Measurements from ENCODE around the gene GIMAP1. TPM values are rescaled to one million over a fixed set of nuclear protein-coding genes. Genes with fewer than 3 reads are reported as not detected.

GIMAP1 gene
- total and polyA plus RNA-seq, 2 of the 8 experiments (the other 6 are each of a cell fraction or from before 2014, with no cell fraction given): not detected

- no peak overlapping the region for H4K8ac ChIP-seq (ENCODE audit: extremely low read depth, insufficient read depth, low read length)
- no peak overlapping the region for H2BK20ac ChIP-seq (ENCODE audit: low read length)
- DNase-seq (ENCODE audit: low read depth in 1 of 2, low spot score in 2 of 2): no peak
- H4K91ac ChIP-seq (replicated peaks; ENCODE audit: insufficient read length, low read length): no peak overlapping the region
- peaks cover 0 to under 1% of the 10 kb centered on the region in 2 experiments; a peak in 1 of 4 replicates for H3K9me3 ChIP-seq (ENCODE audit: insufficient read depth in 2 of 2, low read depth in 1 of 2, low read length in 1 of 2)
- H3K4me2 ChIP-seq (ENCODE audit: insufficient read depth in 1 of 2, low read depth in 2 of 2, low read length in 2 of 2): no peak overlapping the region
- peaks cover 0 to 8% of the 10 kb centered on the region in 2 experiments for H4K20me1 ChIP-seq (replicated peaks in 1 of 2; ENCODE audit: control insufficient read depth in 1 of 2, insufficient read depth in 2 of 2, low read length in 2 of 2)
- no peak overlapping the region for H4K5ac ChIP-seq (ENCODE audit: insufficient read length, low read depth, low read length)
- POLR2A ChIA-PET (ENCODE audit: partially characterized antibody): no interaction called here
- H3K23me2 ChIP-seq (ENCODE audit: low read depth, low read length): no peaks in the 10 kb centered on the region
- no peak overlapping the region for H3K27ac ChIP-seq (ENCODE audit: low read depth, low read length)
- no peak overlapping the region for H3K56ac ChIP-seq (replicated peaks; ENCODE audit: insufficient read length, low read depth, low read length)
- no peak overlapping the region for H2AFZ ChIP-seq (ENCODE audit: low read length)
- H3K79me1 ChIP-seq (ENCODE audit: low read depth, low read length): no peaks in the 10 kb centered on the region
- H2AK5ac ChIP-seq (ENCODE audit: low read depth, low read length): no peak overlapping the region
- H3K9ac ChIP-seq (replicated peaks in 1 of 4; ENCODE audit: extremely low read depth in 1 of 4, low read depth in 3 of 4, low read length in 3 of 4): no peak overlapping the region
- no peak for TF ChIP-seq POLR2AphosphoS5 (IDR thresholded peaks at IDR 0.05; ENCODE audit: low read depth, low read length)
- no peak for TF ChIP-seq TBP (IDR thresholded peaks at IDR 0.05; ENCODE audit: low read depth, low read length)
- no peak for TF ChIP-seq SIX5 (IDR thresholded peaks at IDR 0.05; ENCODE audit: low read depth, low read length)
- no peak for TF ChIP-seq NRF1 (IDR thresholded peaks at IDR 0.05; ENCODE audit: low read depth, low read length)
- no peak for TF ChIP-seq MAX (IDR thresholded peaks at IDR 0.05)
- TF ChIP-seq SIN3A (conservative IDR thresholded peaks at IDR 0.05 in 1 of 2, IDR thresholded peaks at IDR 0.05 in 1 of 2; ENCODE audit: low read depth in 1 of 2, low read length in 2 of 2): no peak
- TF ChIP-seq HDAC2 (IDR thresholded peaks at IDR 0.05; ENCODE audit: borderline replicate concordance in 1 of 2, low read depth in 2 of 2, low read length in 2 of 2): no peak
- TF ChIP-seq ASH2L (IDR thresholded peaks at IDR 0.05; ENCODE audit: low read length): no peak
- no peak for TF ChIP-seq JUND (IDR thresholded peaks at IDR 0.05; ENCODE audit: low read length)
- TF ChIP-seq EP300 (IDR thresholded peaks at IDR 0.05; ENCODE audit: borderline replicate concordance in 1 of 2, low read depth in 2 of 2, low read length in 2 of 2): no peak
- TF ChIP-seq CHD2 (IDR thresholded peaks at IDR 0.05; ENCODE audit: low read length): no peak
- no peak for TF ChIP-seq GABPA (IDR thresholded peaks at IDR 0.05; ENCODE audit: borderline replicate concordance, insufficient read depth, low read length)
- no peak for TF ChIP-seq MAFK (IDR thresholded peaks at IDR 0.05; ENCODE audit: low read depth, low read length)
- no peak for TF ChIP-seq CTBP2 (IDR thresholded peaks at IDR 0.05; ENCODE audit: borderline replicate concordance, insufficient read depth, insufficient read length, low read length)
- WGBS, 2 experiments (ENCODE audit: extremely low coverage in 1 of 2, insufficient coverage in 1 of 2, insufficient read length in 1 of 2, insufficient replicate concordance in 2 of 2, low coverage in 1 of 2, low lambda C conversion rate in 2 of 2, missing lambda C conversion rate in 1 of 2): 78% methylated on average over 5 of the region's 5 CpGs; no CpG with 5 or more reads in 1 of the 2 experiments
- no peak for FAIRE-seq
- no peak overlapping the region for H3K4ac ChIP-seq (replicated peaks; ENCODE audit: insufficient read length, low read depth, low read length)
- H3K23ac ChIP-seq (ENCODE audit: insufficient read length): no peak overlapping the region
- no peak overlapping the region for H3K4me3 ChIP-seq (ENCODE audit: extremely low read depth in 1 of 4, insufficient read depth in 2 of 4, low read depth in 3 of 4, low read length in 4 of 4)
- H3K36me3 ChIP-seq (ENCODE audit: control insufficient read depth in 2 of 4, insufficient read depth in 4 of 4, low read length in 3 of 4): no peaks in the 10 kb centered on the region
- no peak overlapping the region for H2BK12ac ChIP-seq (ENCODE audit: low read depth, low read length)
- H3K79me2 ChIP-seq (ENCODE audit: control insufficient read depth in 1 of 2, insufficient read depth in 2 of 2, low read length in 2 of 2): no peaks in the 10 kb centered on the region
- CTCF ChIA-PET (ENCODE audit: partially characterized antibody): interaction anchor here (0.9 to 2.6 kb wide), 8 partner anchors 9 to 405 kb away, joined by 3 to 11 read pairs (median 4); partner anchors contain the start of genes GIMAP1 and GIMAP8
- no peak overlapping the region for H2BK120ac ChIP-seq (replicated peaks; ENCODE audit: low read depth, low read length)
- H2BK15ac ChIP-seq (ENCODE audit: low read length): no peak overlapping the region
- H3K4me1 ChIP-seq (replicated peaks in 1 of 4; ENCODE audit: control insufficient read depth in 3 of 4, insufficient read depth in 4 of 4, low read length in 3 of 4): no peaks in the 10 kb centered on the region
- no peak overlapping the region for H2BK5ac ChIP-seq (ENCODE audit: low read depth, low read length)
- no peak overlapping the region for H3K18ac ChIP-seq (ENCODE audit: extremely low read depth, low read length)
- H3K14ac ChIP-seq (ENCODE audit: insufficient read length): no peak overlapping the region
- peaks cover 40 to 86% (median 74%) of the 10 kb centered on the region in 4 experiments for H3K27me3 ChIP-seq (replicated peaks in 1 of 4; ENCODE audit: control insufficient read depth in 3 of 4, extremely low read depth in 1 of 4, insufficient read depth in 3 of 4, low read length in 3 of 4)
Observed at GRCh38 chr7:150745086-150745485, 28.7 kb downstream of the GIMAP1 start.

Data from H1 (cell line).